Activated gamma-delta T cell treated with anti-CD3 and anti-CD28 coated beads, Interleukin-2, amount 50 U/mL, for 16 hours (primary cell): ENCODE measurements around the gene SH3BP2.
A peak's percentile ranks its signal among the peaks of the same experiment; 100 is the strongest.

Experiments
- DNase-seq: peaks from one replicate; pipeline ENCODE4 v3.0.0-alpha.2; 2020; ENCODE audit warnings: low read depth

Gene SH3BP2

GRCh38 chr4:2792711-2793585 lies at the start of gene SH3BP2:
Gene SH3BP2, plus strand, starts transcription at chr4:2793085. Its CDS starts 27,533 bp downstream, at chr4:2820618.
- no peak for DNase-seq

- no peak for DNase-seq
Measured at GRCh38 chr4:2743518-2744445, 49.1 kb upstream of the SH3BP2 start.

DNA sequence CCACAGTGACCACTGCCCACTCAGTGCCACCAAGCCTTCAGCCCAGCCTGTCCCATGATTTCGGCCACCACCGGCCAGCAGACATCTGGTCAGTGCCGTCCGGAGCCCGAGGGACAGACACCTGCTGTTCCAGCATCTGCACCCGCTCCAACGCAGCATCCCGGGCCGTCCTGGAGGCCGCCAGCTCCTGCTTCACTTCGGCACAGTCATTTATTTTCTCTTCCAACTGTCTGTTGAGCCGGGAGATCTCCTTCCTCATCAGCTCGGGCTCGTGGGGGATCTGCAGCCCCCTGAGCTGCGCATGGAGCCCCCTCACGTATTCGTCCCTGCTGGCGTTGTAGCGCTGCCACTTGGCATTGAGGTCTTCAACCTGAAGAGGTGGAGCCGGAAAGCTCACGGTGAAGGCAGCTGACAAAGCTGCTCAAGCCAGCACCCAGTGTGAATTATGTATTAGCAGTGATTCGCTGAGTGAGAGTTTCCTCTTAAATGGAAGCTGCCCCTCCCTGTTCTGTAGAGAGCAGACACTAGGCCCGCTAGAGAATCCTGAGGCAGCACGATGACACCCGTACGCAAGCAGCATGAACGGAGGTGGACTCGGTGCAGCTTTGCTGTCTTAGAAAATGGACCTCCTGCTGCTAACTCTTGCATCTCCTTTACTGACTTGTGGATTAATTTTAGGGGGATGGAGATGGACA lies 48.2 kb upstream of the SH3BP2 start:
- DNase-seq, result no peak

DNA sequence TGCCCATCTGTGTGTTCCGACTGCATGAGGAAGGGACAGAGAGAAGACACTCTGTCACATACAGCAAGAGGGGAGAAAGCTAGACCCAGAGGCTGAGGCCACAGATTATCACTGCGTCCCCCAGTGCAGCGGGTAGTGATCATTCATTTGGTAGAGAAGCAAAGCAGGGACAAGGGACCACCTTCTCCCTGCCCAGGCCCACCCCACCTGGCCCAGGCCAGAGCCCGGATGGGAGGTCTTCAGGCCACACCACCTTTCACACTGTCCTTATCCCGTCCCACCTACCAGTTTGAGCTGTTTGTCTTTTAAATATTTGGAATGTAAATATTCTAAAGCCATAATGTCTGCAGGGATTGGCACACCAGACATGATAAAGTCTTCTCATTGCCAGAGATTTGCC lies 47.4 kb upstream of the SH3BP2 start:
- DNase-seq, result no peak

GRCh38 chr4:2745981-2746806 lies 46.7 kb upstream of the SH3BP2 start:
- peak; percentile 87 for DNase-seq

GRCh38 chr4:2746891-2747695 lies 45.8 kb upstream of the SH3BP2 start:
- no peak for DNase-seq

DNA sequence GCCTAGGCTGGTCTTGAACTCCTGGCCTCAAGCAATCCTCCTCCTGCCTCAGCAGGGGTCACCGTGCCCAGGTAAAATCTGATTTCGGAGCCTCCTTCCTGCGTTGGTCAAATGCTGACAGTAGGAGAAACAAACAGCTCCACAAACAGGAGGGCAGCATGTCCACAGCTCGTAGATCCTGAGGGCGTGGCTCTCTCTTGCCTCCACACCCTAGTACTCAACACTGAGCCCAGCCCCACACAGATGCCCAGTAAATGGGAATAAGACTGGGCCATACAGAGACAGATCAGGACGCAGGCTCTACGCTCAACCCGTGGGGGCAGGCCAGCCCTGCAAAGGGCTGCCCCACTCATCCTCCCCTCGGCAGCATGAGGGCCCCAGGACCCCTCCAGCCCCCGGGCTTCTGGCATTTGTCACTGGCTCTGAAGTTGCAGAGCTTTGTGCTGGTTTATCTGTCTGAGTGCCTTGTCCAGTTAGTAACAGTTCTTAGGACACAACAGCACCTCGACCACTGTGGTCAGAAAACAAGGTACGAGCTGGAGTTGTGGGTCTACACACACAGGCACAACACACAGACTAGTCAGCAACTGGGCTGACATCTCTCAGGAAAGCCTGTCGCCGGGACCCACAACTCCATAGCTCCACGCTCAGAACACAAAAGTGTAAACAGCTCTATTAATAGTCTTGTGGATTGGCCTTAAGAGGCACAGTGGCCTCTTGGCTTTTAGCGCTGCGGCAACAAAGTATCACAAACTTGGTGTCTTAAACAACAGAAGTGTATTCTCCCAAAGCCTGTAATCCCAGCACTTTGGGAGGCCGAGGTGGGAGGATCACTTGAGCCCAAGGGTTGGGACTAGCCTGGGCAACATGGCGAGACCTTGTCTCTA lies 41.9 kb upstream of the SH3BP2 start:
- DNase-seq, result no peak

DNA sequence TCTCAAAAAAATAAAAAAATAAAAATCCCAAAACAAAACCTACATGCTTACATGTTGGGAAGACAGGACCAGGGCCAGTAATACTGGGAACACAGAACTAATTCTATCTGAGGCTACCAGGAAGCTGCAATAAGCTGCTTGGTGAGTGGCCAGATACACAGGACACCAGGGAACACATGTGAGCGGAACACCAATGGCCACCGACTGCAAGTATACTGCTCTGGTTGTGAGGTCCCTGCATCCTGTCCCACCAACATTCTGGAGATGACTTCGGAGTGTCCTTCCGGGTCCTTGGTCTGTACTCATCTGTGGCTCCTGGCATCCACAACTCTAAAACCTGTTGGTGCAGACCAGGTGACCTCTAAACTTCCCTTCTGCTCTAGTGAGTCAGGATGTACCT lies 39.4 kb upstream of the SH3BP2 start:
- no peak for DNase-seq

DNA sequence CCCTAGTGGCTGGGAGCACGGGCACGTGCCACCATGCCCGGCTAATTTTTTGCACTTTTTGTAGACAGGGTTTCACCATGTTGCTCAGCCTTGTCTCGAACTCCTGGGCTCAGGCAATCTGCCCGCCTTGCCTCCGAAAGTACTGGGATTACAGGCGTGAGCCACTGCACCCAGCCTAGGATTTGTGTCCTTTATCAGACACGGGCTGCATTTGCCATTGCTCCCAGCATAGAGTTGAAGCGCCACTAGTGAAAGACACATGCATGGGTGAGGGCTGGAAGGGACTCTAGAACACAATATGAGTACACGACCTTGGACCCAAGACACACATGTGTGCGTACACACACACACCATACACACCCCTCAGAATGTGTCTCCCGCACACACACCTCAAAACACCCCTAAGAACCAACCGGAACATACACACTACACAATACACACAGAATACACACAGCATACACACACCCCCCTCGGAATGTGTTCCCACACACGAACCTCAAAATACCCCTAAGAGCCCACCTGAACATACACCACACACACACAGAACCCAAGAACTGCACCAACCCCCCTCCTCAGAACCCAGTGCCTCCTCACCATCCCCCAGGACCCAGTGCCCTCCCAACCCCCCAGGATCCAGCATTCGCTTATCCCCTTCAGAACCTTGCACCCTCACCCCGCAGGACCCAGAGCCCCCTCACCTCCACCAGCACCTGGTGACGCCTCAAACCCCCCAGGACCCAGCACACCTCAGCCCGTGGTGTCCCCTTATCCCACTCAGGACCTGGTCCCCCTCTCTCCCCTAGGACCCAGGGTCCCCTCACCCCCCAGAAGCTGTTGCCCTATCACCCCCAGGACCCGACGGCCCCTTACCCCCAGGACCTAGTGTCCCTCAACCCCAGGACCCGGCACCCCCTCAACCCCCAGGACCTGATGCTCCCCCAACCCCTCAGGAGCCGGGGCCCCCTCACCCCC lies 37.8 kb upstream of the SH3BP2 start:
- DNase-seq, result no peak

GRCh38 chr4:2755821-2756690 lies 36.8 kb upstream of the SH3BP2 start, which contains the start of gene TNIP2:
Gene TNIP2, minus strand, starts transcription at chr4:2756336. Its CDS starts 47 bp downstream, at chr4:2756289.
- peak; percentile 68 for DNase-seq

- DNase-seq, result no peak
Measured at GRCh38 chr4:2756691-2757350, 36.1 kb upstream of the SH3BP2 start.

GRCh38 chr4:2757426-2757825 lies 35.5 kb upstream of the SH3BP2 start:
- no peak for DNase-seq

- no peak for DNase-seq
Measured at GRCh38 chr4:2761035-2761923, 31.6 kb upstream of the SH3BP2 start.

GRCh38 chr4:2762048-2762447 lies 30.8 kb upstream of the SH3BP2 start:
- no peak for DNase-seq
